CD14-positive monocyte (primary cell): ENCODE results near the gene SFRP4. TPM values are rescaled to one million over a fixed set of nuclear protein-coding genes. Genes with fewer than 3 reads are reported as not detected.

ENCODE experiments used
- DNase-seq, 3 donors: peaks; one replicate each; pipeline ENCODE4 v3.0.0-alpha.2; 2011 to 2022
- H2AFZ ChIP-seq: 2 replicates; pipeline ENCODE4 v1.6.0; 2012; ENCODE audit warnings: mild to moderate bottlenecking, low read depth, low read length, inconsistent platforms; ENCODE audit not compliant: insufficient read depth, poor library complexity, severe bottlenecking
- H3K27ac ChIP-seq, 2 donors: 1 replicate in 1 of 2; 2 replicates in 1 of 2; pipeline ENCODE4 v1.5.1; 2012 to 2013; ENCODE audit warnings: low read length in 2 of 2, control low read depth in 1 of 2, inconsistent platforms in 1 of 2, low read depth in 1 of 2, mild to moderate bottlenecking in 1 of 2
- H3K27me3 ChIP-seq, 2 donors: one replicate each; pipeline versions ENCODE4 v1.6.0 to v1.6.1; 2011 to 2013; ENCODE audit warnings: low read length in 2 of 2; ENCODE audit not compliant: control insufficient read depth in 2 of 2, insufficient read depth in 2 of 2
- H3K36me3 ChIP-seq, 2 donors: replicated peaks in 1 of 2; 1 replicate in 1 of 2; 2 replicates in 1 of 2; pipeline versions ENCODE4 v1.5.1 to v1.6.1; 2012 to 2013; ENCODE audit warnings: low read length in 2 of 2, control low read depth in 1 of 2, inconsistent platforms in 1 of 2, mild to moderate bottlenecking in 1 of 2; ENCODE audit not compliant: insufficient read depth in 2 of 2, control insufficient read depth in 1 of 2
- H3K4me1 ChIP-seq, 2 donors: 1 replicate in 1 of 2; 2 replicates in 1 of 2; pipeline versions ENCODE4 v1.5.1 to v1.6.1; 2012 to 2013; ENCODE audit warnings: low read length in 2 of 2, control low read depth in 1 of 2, inconsistent platforms in 1 of 2, mild to moderate bottlenecking in 1 of 2, moderate library complexity in 1 of 2; ENCODE audit not compliant: insufficient read depth in 2 of 2, control insufficient read depth in 1 of 2
- H3K4me2 ChIP-seq: replicated peaks from 2 replicates; pipeline ENCODE3; 2012; ENCODE audit warnings: low read length, moderate library complexity, mild to moderate bottlenecking; ENCODE audit not compliant: poor library complexity, severe bottlenecking; ENCODE audit errors: extremely low read depth
- H3K4me3 ChIP-seq, 3 experiments: fragments of 200-600 bp in 1 of 3; sonication (generic) in 1 of 3; replicated peaks in 1 of 3; 1 replicate in 2 of 3; 2 replicates in 1 of 3; pipeline ENCODE4 v1.5.1; 2011 to 2013; ENCODE audit warnings: low read length in 3 of 3, mild to moderate bottlenecking in 3 of 3, control low read depth in 2 of 3, low read depth in 2 of 3, inconsistent platforms in 1 of 3, moderate library complexity in 1 of 3
- H3K79me2 ChIP-seq: 2 replicates; pipeline ENCODE4 v1.6.0; 2012; ENCODE audit warnings: mild to moderate bottlenecking, control low read depth, inconsistent platforms, low read length, moderate library complexity; ENCODE audit not compliant: insufficient read depth
- H3K9ac ChIP-seq: 2 replicates; pipeline ENCODE4 v1.6.0; 2017; ENCODE audit warnings: low read length, mild to moderate bottlenecking; ENCODE audit not compliant: insufficient read depth, poor library complexity, severe bottlenecking
- H3K9me3 ChIP-seq, 2 donors: replicated peaks in 1 of 2; 1 replicate in 1 of 2; 2 replicates in 1 of 2; pipeline versions ENCODE4 v1.5.1 to v1.6.1; 2012 to 2013; ENCODE audit warnings: low read length in 2 of 2, control low read depth in 1 of 2; ENCODE audit not compliant: control insufficient read depth in 1 of 2, insufficient read depth in 1 of 2
- H4K20me1 ChIP-seq: 2 replicates; pipeline ENCODE4 v1.6.0; 2012; ENCODE audit warnings: mild to moderate bottlenecking, low read length, control low read depth, moderate library complexity; ENCODE audit not compliant: insufficient read depth
- H3K27ac Mint-ChIP-seq, 7 donors: one replicate each; pipeline ENCODE4 v1.8.0; 2020; ENCODE audit warnings: mild to moderate bottlenecking in 7 of 7, mixed read lengths in 7 of 7, moderate library complexity in 6 of 7, inconsistent platforms in 2 of 7
- H3K27me3 Mint-ChIP-seq, 3 donors: one replicate each; pipeline ENCODE4 v1.8.0; 2021 to 2022; ENCODE audit warnings: low read depth in 3 of 3, mild to moderate bottlenecking in 3 of 3, mixed read lengths in 3 of 3, moderate library complexity in 3 of 3, inconsistent platforms in 1 of 3
- H3K36me3 Mint-ChIP-seq, 2 donors: one replicate each; pipeline ENCODE4 v1.8.0; 2020; ENCODE audit warnings: mixed read lengths in 2 of 2, inconsistent platforms in 1 of 2, mild to moderate bottlenecking in 1 of 2
- H3K4me1 Mint-ChIP-seq: one replicate; pipeline ENCODE4 v1.8.0; 2020; ENCODE audit warnings: mild to moderate bottlenecking, mixed read lengths
- H3K4me3 Mint-ChIP-seq, 2 donors: one replicate each; pipeline ENCODE4 v1.8.0; 2020; ENCODE audit warnings: mild to moderate bottlenecking in 2 of 2, mixed read lengths in 2 of 2, moderate library complexity in 1 of 2
- H3K9me3 Mint-ChIP-seq, 7 donors: one replicate each; pipeline ENCODE4 v1.8.0; 2020 to 2022; ENCODE audit warnings: mixed read lengths in 7 of 7, mild to moderate bottlenecking in 6 of 7, moderate library complexity in 6 of 7, inconsistent platforms in 2 of 7
- WGBS: methylation state at CpG from one replicate; pipeline ENCODE4 v1.1.5; 2013; ENCODE audit warnings: missing lambda C conversion rate; ENCODE audit not compliant: insufficient coverage; 5-methylcytosine and 5-hydroxymethylcytosine counted together
- intact Hi-C, 2 donors: fragments of 100-400 bp; cut with micrococcal nuclease; formaldehyde crosslinking; loops; one replicate each; pipeline versions ENCODE4 v1.15.0 to v1.15.1; 2023
- polyA plus RNA-seq, 3 donors: library from polyadenylated mRNA; depleted of rRNA in 1 of 3; unstranded in 2 of 3; stranded (reverse) in 1 of 3; fragments of 300-500 nt in 2 of 3; fragments of >200 nt in 1 of 3; fragmentation: Illumina TruSeq in 2 of 3; gene quantifications; 1 replicate in 2 of 3; 2 replicates in 1 of 3; pipeline ENCODE4 v1.2.3, GENCODE V29; 2012 to 2021
- TF ChIP-seq, protein P1 (sequence below): fragments of 200-600 bp; IDR thresholded peaks from one replicate; pipeline ENCODE4 v1.8.0; 2022; ENCODE audit warnings: antibody characterized with exemption, mild to moderate bottlenecking

The SFRP4 gene
- polyA plus RNA-seq, 3 donors, result not detected

DNA sequence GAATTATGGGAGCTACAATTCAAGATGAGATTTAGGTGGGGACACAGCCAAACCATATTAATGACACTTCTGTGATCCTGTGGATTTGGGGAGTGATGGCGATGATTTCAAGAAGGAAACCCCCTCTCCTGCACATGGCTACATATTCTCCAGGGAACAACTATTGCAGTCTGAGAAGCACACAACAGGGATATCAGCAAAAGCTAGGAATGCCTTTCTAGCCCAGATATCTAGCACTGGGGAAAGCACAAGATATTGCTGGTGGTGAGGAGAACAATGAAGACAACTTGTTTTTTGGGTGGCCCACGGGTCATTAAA, 28.1 kb upstream of the SFRP4 start:
- no peak overlapping the region for H3K9ac ChIP-seq
- H3K27ac ChIP-seq, result no peak overlapping the region
- Mint-ChIP-seq H3K4me1 (no peaks in the 10 kb centered on the region), H3K27me3 (no peaks in the 10 kb centered on the region), H3K4me3 (no peak overlapping the region), H3K9me3 (peaks cover 0 to 3% (median 0%) of the 10 kb centered on the region in 7 donors), H3K36me3 (peaks cover 0 to 2% of the 10 kb centered on the region in 2 donors), H3K27ac (no peak overlapping the region)
- no peaks in the 10 kb centered on the region for H4K20me1 ChIP-seq
- no peaks in the 10 kb centered on the region for H3K4me1 ChIP-seq
- H3K36me3 ChIP-seq, result no peaks in the 10 kb centered on the region
- H3K4me3 ChIP-seq, result no peak overlapping the region
- no peak overlapping the region for H2AFZ ChIP-seq
- no peak for DNase-seq
- H3K79me2 ChIP-seq, result no peaks in the 10 kb centered on the region
- no CpG with 5 or more reads among the region's 2 CpGs for WGBS
- no peaks in the 10 kb centered on the region for H3K27me3 ChIP-seq
- TF ChIP-seq, protein P1, sequence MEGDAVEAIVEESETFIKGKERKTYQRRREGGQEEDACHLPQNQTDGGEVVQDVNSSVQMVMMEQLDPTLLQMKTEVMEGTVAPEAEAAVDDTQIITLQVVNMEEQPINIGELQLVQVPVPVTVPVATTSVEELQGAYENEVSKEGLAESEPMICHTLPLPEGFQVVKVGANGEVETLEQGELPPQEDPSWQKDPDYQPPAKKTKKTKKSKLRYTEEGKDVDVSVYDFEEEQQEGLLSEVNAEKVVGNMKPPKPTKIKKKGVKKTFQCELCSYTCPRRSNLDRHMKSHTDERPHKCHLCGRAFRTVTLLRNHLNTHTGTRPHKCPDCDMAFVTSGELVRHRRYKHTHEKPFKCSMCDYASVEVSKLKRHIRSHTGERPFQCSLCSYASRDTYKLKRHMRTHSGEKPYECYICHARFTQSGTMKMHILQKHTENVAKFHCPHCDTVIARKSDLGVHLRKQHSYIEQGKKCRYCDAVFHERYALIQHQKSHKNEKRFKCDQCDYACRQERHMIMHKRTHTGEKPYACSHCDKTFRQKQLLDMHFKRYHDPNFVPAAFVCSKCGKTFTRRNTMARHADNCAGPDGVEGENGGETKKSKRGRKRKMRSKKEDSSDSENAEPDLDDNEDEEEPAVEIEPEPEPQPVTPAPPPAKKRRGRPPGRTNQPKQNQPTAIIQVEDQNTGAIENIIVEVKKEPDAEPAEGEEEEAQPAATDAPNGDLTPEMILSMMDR, result no peak
- no peaks in the 10 kb centered on the region for H3K9me3 ChIP-seq
- intact Hi-C loops, result no loop called here
- H3K4me2 ChIP-seq, result no peak overlapping the region

GRCh38 chr7:37943905-37944736, 27.5 kb upstream of the SFRP4 start:
- Histone ChIP-seq H4K20me1 (no peaks in the 10 kb centered on the region), H3K9ac (no peak overlapping the region), H3K36me3 (no peaks in the 10 kb centered on the region), H3K79me2 (no peaks in the 10 kb centered on the region), H3K4me1 (no peaks in the 10 kb centered on the region), H3K9me3 (no peaks in the 10 kb centered on the region), H3K4me2 (no peak overlapping the region), H2AFZ (no peak overlapping the region), H3K27me3 (no peaks in the 10 kb centered on the region), H3K4me3 (no peak overlapping the region), H3K27ac (no peak overlapping the region)
- peaks cover 0 to 3% (median 0%) of the 10 kb centered on the region in 7 donors for H3K9me3 Mint-ChIP-seq
- H3K27ac Mint-ChIP-seq, result no peak overlapping the region
- TF ChIP-seq, protein P1, result no peak
- H3K27me3 Mint-ChIP-seq, result no peaks in the 10 kb centered on the region
- no peaks in the 10 kb centered on the region for H3K4me1 Mint-ChIP-seq
- DNase-seq, result no peak
- H3K4me3 Mint-ChIP-seq, result no peak overlapping the region
- no peaks in the 10 kb centered on the region for H3K36me3 Mint-ChIP-seq
- 93% methylated on average over 4 of the region's 8 CpGs for WGBS
- intact Hi-C loops, result no loop called here
